ENCODE results near the gene NOTCH4. TPM values are rescaled to one million over a fixed set of nuclear protein-coding genes. Genes with fewer than 3 reads are reported as not detected.

Gene NOTCH4
- total and polyA plus RNA-seq, 9 of the 15 experiments (the other 6 are each of a cell fraction or from before 2014, with no cell fraction given) = 0.24 to 4.3 (median 1.7) TPM

DNA sequence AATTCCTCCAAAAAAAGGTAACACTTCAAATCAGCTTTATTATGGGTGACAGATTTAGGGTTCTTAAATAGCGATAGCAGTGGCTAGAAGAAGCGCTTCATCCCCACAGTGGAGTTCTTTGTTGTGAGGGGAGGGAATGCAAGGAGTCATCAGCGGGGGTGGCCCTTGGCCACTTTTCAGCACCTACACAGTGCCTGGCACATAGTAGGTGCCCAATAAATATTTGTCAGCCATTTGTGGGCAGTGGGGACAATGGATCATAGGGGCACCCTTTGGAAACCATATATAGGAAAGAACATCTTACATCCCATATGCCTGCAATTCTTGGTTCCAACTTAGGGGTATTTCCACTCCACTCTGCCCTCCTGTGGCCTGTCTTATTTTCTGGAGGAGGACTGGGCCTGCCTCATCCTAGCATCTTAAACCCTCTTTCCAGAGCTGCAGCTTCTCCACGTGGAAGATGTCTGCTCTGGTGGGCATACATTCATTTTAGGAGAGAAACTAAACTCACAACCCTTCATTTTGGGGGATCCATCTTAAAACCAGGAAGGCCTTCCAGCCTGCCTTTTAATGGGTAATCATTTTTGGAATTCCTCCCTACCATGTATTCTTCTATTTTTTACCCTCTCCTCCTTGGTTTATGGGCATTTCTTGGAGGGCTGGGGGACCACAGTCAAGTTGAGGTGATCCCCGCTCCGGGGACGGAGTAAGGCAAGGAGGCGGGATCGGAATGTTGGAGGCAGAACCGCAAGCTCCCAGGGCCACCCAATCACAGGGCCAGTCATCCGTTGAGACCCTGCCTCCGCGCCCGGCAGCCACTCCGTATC, 28.8 kb downstream of the NOTCH4 start (continued):
- TF ChIP-seq, protein P1, sequence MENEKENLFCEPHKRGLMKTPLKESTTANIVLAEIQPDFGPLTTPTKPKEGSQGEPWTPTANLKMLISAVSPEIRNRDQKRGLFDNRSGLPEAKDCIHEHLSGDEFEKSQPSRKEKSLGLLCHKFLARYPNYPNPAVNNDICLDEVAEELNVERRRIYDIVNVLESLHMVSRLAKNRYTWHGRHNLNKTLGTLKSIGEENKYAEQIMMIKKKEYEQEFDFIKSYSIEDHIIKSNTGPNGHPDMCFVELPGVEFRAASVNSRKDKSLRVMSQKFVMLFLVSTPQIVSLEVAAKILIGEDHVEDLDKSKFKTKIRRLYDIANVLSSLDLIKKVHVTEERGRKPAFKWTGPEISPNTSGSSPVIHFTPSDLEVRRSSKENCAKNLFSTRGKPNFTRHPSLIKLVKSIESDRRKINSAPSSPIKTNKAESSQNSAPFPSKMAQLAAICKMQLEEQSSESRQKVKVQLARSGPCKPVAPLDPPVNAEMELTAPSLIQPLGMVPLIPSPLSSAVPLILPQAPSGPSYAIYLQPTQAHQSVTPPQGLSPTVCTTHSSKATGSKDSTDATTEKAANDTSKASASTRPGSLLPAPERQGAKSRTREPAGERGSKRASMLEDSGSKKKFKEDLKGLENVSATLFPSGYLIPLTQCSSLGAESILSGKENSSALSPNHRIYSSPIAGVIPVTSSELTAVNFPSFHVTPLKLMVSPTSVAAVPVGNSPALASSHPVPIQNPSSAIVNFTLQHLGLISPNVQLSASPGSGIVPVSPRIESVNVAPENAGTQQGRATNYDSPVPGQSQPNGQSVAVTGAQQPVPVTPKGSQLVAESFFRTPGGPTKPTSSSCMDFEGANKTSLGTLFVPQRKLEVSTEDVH (IDR thresholded peaks at IDR 0.05; ENCODE audit: low read depth, partially characterized antibody) = no peak
- TF ChIP-seq, protein P2, sequence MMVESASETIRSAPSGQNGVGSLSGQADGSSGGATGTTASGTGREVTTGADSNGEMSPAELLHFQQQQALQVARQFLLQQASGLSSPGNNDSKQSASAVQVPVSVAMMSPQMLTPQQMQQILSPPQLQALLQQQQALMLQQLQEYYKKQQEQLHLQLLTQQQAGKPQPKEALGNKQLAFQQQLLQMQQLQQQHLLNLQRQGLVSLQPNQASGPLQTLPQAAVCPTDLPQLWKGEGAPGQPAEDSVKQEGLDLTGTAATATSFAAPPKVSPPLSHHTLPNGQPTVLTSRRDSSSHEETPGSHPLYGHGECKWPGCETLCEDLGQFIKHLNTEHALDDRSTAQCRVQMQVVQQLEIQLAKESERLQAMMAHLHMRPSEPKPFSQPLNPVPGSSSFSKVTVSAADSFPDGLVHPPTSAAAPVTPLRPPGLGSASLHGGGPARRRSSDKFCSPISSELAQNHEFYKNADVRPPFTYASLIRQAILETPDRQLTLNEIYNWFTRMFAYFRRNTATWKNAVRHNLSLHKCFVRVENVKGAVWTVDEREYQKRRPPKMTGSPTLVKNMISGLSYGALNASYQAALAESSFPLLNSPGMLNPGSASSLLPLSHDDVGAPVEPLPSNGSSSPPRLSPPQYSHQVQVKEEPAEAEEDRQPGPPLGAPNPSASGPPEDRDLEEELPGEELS (CRISPR knock-in tag; IDR thresholded peaks at IDR 0.05; ENCODE audit: borderline replicate concordance) = no peak
- TF ChIP-seq BCOR (IDR thresholded peaks at IDR 0.05) = 0 out of 2 replicates have a peak, but pooled peaks have one; percentile 36
- peak in 1 of 2 experiments; percentile 59; a peak in 1 of 4 replicates for TF ChIP-seq HDAC1 (IDR thresholded peaks at IDR 0.05)
- TF ChIP-seq MYNN (IDR thresholded peaks at IDR 0.05) = no peak
- no peak for TF ChIP-seq MYNN (CRISPR knock-in tag; IDR thresholded peaks at IDR 0.05)
- TF ChIP-seq, protein P3, sequence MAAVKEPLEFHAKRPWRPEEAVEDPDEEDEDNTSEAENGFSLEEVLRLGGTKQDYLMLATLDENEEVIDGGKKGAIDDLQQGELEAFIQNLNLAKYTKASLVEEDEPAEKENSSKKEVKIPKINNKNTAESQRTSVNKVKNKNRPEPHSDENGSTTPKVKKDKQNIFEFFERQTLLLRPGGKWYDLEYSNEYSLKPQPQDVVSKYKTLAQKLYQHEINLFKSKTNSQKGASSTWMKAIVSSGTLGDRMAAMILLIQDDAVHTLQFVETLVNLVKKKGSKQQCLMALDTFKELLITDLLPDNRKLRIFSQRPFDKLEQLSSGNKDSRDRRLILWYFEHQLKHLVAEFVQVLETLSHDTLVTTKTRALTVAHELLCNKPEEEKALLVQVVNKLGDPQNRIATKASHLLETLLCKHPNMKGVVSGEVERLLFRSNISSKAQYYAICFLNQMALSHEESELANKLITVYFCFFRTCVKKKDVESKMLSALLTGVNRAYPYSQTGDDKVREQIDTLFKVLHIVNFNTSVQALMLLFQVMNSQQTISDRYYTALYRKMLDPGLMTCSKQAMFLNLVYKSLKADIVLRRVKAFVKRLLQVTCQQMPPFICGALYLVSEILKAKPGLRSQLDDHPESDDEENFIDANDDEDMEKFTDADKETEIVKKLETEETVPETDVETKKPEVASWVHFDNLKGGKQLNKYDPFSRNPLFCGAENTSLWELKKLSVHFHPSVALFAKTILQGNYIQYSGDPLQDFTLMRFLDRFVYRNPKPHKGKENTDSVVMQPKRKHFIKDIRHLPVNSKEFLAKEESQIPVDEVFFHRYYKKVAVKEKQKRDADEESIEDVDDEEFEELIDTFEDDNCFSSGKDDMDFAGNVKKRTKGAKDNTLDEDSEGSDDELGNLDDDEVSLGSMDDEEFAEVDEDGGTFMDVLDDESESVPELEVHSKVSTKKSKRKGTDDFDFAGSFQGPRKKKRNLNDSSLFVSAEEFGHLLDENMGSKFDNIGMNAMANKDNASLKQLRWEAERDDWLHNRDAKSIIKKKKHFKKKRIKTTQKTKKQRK (IDR thresholded peaks at IDR 0.05; ENCODE audit: borderline replicate concordance, low read depth, low read length) = no peak
- peak; percentile 74 for TF ChIP-seq CTBP1 (IDR thresholded peaks at IDR 0.05; ENCODE audit: borderline replicate concordance)
- TF ChIP-seq HDAC8 (tag; IDR thresholded peaks at IDR 0.05) = no peak
- TF ChIP-seq, protein P4, sequence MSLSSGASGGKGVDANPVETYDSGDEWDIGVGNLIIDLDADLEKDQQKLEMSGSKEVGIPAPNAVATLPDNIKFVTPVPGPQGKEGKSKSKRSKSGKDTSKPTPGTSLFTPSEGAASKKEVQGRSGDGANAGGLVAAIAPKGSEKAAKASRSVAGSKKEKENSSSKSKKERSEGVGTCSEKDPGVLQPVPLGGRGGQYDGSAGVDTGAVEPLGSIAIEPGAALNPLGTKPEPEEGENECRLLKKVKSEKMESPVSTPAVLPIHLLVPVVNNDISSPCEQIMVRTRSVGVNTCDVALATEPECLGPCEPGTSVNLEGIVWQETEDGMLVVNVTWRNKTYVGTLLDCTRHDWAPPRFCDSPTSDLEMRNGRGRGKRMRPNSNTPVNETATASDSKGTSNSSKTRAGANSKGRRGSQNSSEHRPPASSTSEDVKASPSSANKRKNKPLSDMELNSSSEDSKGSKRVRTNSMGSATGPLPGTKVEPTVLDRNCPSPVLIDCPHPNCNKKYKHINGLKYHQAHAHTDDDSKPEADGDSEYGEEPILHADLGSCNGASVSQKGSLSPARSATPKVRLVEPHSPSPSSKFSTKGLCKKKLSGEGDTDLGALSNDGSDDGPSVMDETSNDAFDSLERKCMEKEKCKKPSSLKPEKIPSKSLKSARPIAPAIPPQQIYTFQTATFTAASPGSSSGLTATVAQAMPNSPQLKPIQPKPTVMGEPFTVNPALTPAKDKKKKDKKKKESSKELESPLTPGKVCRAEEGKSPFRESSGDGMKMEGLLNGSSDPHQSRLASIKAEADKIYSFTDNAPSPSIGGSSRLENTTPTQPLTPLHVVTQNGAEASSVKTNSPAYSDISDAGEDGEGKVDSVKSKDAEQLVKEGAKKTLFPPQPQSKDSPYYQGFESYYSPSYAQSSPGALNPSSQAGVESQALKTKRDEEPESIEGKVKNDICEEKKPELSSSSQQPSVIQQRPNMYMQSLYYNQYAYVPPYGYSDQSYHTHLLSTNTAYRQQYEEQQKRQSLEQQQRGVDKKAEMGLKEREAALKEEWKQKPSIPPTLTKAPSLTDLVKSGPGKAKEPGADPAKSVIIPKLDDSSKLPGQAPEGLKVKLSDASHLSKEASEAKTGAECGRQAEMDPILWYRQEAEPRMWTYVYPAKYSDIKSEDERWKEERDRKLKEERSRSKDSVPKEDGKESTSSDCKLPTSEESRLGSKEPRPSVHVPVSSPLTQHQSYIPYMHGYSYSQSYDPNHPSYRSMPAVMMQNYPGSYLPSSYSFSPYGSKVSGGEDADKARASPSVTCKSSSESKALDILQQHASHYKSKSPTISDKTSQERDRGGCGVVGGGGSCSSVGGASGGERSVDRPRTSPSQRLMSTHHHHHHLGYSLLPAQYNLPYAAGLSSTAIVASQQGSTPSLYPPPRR (CRISPR knock-in tag; IDR thresholded peaks at IDR 0.05; ENCODE audit: borderline replicate concordance) = no peak
- TF ChIP-seq ZNF224 (CRISPR knock-in tag; IDR thresholded peaks at IDR 0.05) = 0 out of 2 replicates have a peak, but pooled peaks have one; percentile 61

Data from K562 (cell line).